Activated T-cell treated with anti-CD3 and anti-CD28 coated beads, Interleukin-2, amount 50 U/mL, for 72 hours (primary cell): Measurements from ENCODE around the gene ABI3BP. TPM values are rescaled to one million over a fixed set of nuclear protein-coding genes. Genes with fewer than 3 reads are reported as not detected.
A peak's percentile ranks its signal among the peaks of the same experiment; 100 is the strongest.
"Not testable (repeated sequence)": the region's sequence is repeated elsewhere in the genome, so short reads cannot be mapped to it uniquely, and the experiment has no call there.

Experiments
- ATAC-seq, 2 donors: fragments of 150-1000 bp; cut with Tn5 transposase; replicated peaks in 1 of 2; 2 replicates each; pipeline ENCODE4 v1.10.0; 2021; ENCODE audit warnings: moderate library complexity in 2 of 2, mild to moderate bottlenecking in 1 of 2
- DNase-seq, 2 donors: peaks; one replicate each; pipeline ENCODE4 v3.0.0; 2021 to 2022; ENCODE audit warnings: mixed read lengths in 1 of 2
- H3K27ac Mint-ChIP-seq: one replicate; pipeline ENCODE4 v1.8.0; 2022; ENCODE audit warnings: mild to moderate bottlenecking, moderate library complexity, mixed read lengths
- H3K27me3 Mint-ChIP-seq: one replicate; pipeline ENCODE4 v1.8.0; 2022; ENCODE audit warnings: low read depth, mixed read lengths
- H3K36me3 Mint-ChIP-seq, 2 donors: one replicate each; pipeline ENCODE4 v1.8.0; 2022; ENCODE audit warnings: mixed read lengths in 2 of 2, mild to moderate bottlenecking in 1 of 2; ENCODE audit not compliant: insufficient read depth in 2 of 2
- H3K4me1 Mint-ChIP-seq: one replicate; pipeline ENCODE4 v1.8.0; 2022; ENCODE audit warnings: low read depth, mixed read lengths
- H3K4me3 Mint-ChIP-seq, 2 donors: one replicate each; pipeline ENCODE4 v1.8.0; 2022; ENCODE audit warnings: mild to moderate bottlenecking in 2 of 2, mixed read lengths in 2 of 2, moderate library complexity in 2 of 2
- H3K9me3 Mint-ChIP-seq, 2 donors: one replicate each; pipeline ENCODE4 v1.8.0; 2022; ENCODE audit warnings: mixed read lengths in 2 of 2
- total RNA-seq, 2 donors: library from RNA; stranded (reverse); gene quantifications; one replicate each; pipeline ENCODE4 v1.2.3, GENCODE V29; 2022

Gene ABI3BP
- not detected for total RNA-seq

GRCh38 chr3:100993309-100993708 is at the start of gene ABI3BP:
Gene ABI3BP (minus strand): TSS chr3:100993421. CDS start chr3:100993384, 37 bp downstream.
- H3K9me3 Mint-ChIP-seq: no peaks in the 10 kb centered on the region
- H3K4me3 Mint-ChIP-seq: no peak within 1 kb of the TSS
- DNase-seq: peak; percentile 9 to 21

GRCh38 chr3:101039285-101039684 is 46.1 kb upstream of the ABI3BP start:
- Mint-ChIP-seq H3K36me3 (no peaks in the 10 kb centered on the region), H3K27me3 (peaks cover 18% of the 10 kb centered on the region), H3K4me1 (no peaks in the 10 kb centered on the region), H3K4me3 (no peak overlapping the region), H3K9me3 (no peaks in the 10 kb centered on the region), H3K27ac (no peak overlapping the region)
- ATAC-seq: no peak
- no peak for DNase-seq

More at GRCh38 chr3:100993309-100993708, at the start of gene ABI3BP:
- no peaks in the 10 kb centered on the region for H3K36me3 Mint-ChIP-seq
- peaks cover 10% of the 10 kb centered on the region for H3K27me3 Mint-ChIP-seq
- no peaks in the 10 kb centered on the region for H3K4me1 Mint-ChIP-seq
- peak; percentile 52 to 71 for ATAC-seq
- H3K27ac Mint-ChIP-seq: no peak within 1 kb of the TSS

GRCh38 chr3:101038880-101039279 is 45.7 kb upstream of the ABI3BP start:
- no peaks in the 10 kb centered on the region for H3K4me1 Mint-ChIP-seq
- ATAC-seq: no peak
- H3K27me3 Mint-ChIP-seq: peaks cover 18% of the 10 kb centered on the region
- no peak overlapping the region for H3K27ac Mint-ChIP-seq
- no peak for DNase-seq
- no peaks in the 10 kb centered on the region for H3K36me3 Mint-ChIP-seq
- H3K4me3 Mint-ChIP-seq: no peak overlapping the region
- H3K9me3 Mint-ChIP-seq: no peaks in the 10 kb centered on the region

- Mint-ChIP-seq H3K9me3 (no peaks in the 10 kb centered on the region), H3K4me1 (no peaks in the 10 kb centered on the region), H3K27ac (no peak overlapping the region), H3K27me3 (peaks cover 18% of the 10 kb centered on the region), H3K4me3 (no peak overlapping the region), H3K36me3 (no peaks in the 10 kb centered on the region)
- ATAC-seq (no peak), DNase-seq (no peak)
These were observed 45.2 kb upstream of the ABI3BP start for GRCh38 chr3:101038393-101038792.

- H3K27me3 Mint-ChIP-seq: peaks cover 13% of the 10 kb centered on the region
- DNase-seq (no peak), ATAC-seq (no peak)
- H3K4me1 Mint-ChIP-seq: no peaks in the 10 kb centered on the region
- no peak overlapping the region for H3K27ac Mint-ChIP-seq
- no peak overlapping the region for H3K4me3 Mint-ChIP-seq
- H3K36me3 Mint-ChIP-seq: no peaks in the 10 kb centered on the region
- H3K9me3 Mint-ChIP-seq: no peaks in the 10 kb centered on the region
These were observed 44.4 kb upstream of the ABI3BP start for GRCh38 chr3:101037613-101038012.

- no peaks in the 10 kb centered on the region for H3K36me3 Mint-ChIP-seq
- DNase-seq: no peak
- no peaks in the 10 kb centered on the region for H3K9me3 Mint-ChIP-seq
- no peak for ATAC-seq
- H3K4me3 Mint-ChIP-seq: no peak overlapping the region
- no peaks in the 10 kb centered on the region for H3K4me1 Mint-ChIP-seq
- H3K27me3 Mint-ChIP-seq: peaks cover 7% of the 10 kb centered on the region
- no peak overlapping the region for H3K27ac Mint-ChIP-seq
These were observed 43.5 kb upstream of the ABI3BP start for GRCh38 chr3:101036676-101037075.

GRCh38 chr3:101036213-101036618 is 43.0 kb upstream of the ABI3BP start:
- peaks cover 7% of the 10 kb centered on the region for H3K27me3 Mint-ChIP-seq
- DNase-seq: no peak
- no peak for ATAC-seq
- H3K9me3 Mint-ChIP-seq: no peaks in the 10 kb centered on the region
- H3K4me1 Mint-ChIP-seq: no peaks in the 10 kb centered on the region
- no peak overlapping the region for H3K4me3 Mint-ChIP-seq
- H3K36me3 Mint-ChIP-seq: no peaks in the 10 kb centered on the region
- no peak overlapping the region for H3K27ac Mint-ChIP-seq

GRCh38 chr3:101027286-101027685 is 34.1 kb upstream of the ABI3BP start:
- no peak for DNase-seq
- Mint-ChIP-seq H3K27ac (no peak overlapping the region), H3K27me3 (no peaks in the 10 kb centered on the region), H3K4me1 (no peaks in the 10 kb centered on the region), H3K36me3 (peaks cover 4 to 6% of the 10 kb centered on the region in 2 donors), H3K4me3 (no peak overlapping the region), H3K9me3 (peaks cover 4 to 12% of the 10 kb centered on the region in 2 donors)
- no peak for ATAC-seq

- no peaks in the 10 kb centered on the region for H3K4me1 Mint-ChIP-seq
- peaks cover 4 to 6% of the 10 kb centered on the region in 2 donors for H3K36me3 Mint-ChIP-seq
- H3K9me3 Mint-ChIP-seq: peaks cover 4 to 12% of the 10 kb centered on the region in 2 donors
- H3K27ac Mint-ChIP-seq: no peak overlapping the region
- H3K27me3 Mint-ChIP-seq: no peaks in the 10 kb centered on the region
- H3K4me3 Mint-ChIP-seq: no peak overlapping the region
- ATAC-seq (no peak), DNase-seq (no peak)
These were observed 33.7 kb upstream of the ABI3BP start for GRCh38 chr3:101026881-101027280.

- no peak for ATAC-seq
- H3K4me3 Mint-ChIP-seq: no peak overlapping the region
- no peaks in the 10 kb centered on the region for H3K4me1 Mint-ChIP-seq
These were observed 33.0 kb upstream of the ABI3BP start for GRCh38 chr3:101026244-101026643.

GRCh38 chr3:101020351-101021015 is 27.3 kb upstream of the ABI3BP start:
- Mint-ChIP-seq H3K4me1 (no peaks in the 10 kb centered on the region), H3K36me3 (no peaks in the 10 kb centered on the region), H3K27me3 (peaks cover 14% of the 10 kb centered on the region), H3K4me3 (no peak overlapping the region), H3K27ac (no peak overlapping the region), H3K9me3 (peaks cover 0 to 5% of the 10 kb centered on the region in 2 donors)
- DNase-seq: no peak
- ATAC-seq: no peak

More at GRCh38 chr3:101026244-101026643, 33.0 kb upstream of the ABI3BP start:
- no peak overlapping the region for H3K27ac Mint-ChIP-seq
- peaks cover 4 to 12% of the 10 kb centered on the region in 2 donors for H3K9me3 Mint-ChIP-seq
- no peak for DNase-seq
- H3K27me3 Mint-ChIP-seq: no peaks in the 10 kb centered on the region
- peaks cover 4 to 6% of the 10 kb centered on the region in 2 donors for H3K36me3 Mint-ChIP-seq

- Mint-ChIP-seq H3K27me3 (peaks cover 14% of the 10 kb centered on the region), H3K4me3 (no peak overlapping the region), H3K9me3 (peaks cover 0 to under 1% of the 10 kb centered on the region in 2 donors), H3K36me3 (no peaks in the 10 kb centered on the region), H3K4me1 (no peaks in the 10 kb centered on the region), H3K27ac (no peak overlapping the region)
- no peak for DNase-seq
- no peak for ATAC-seq
These were observed 23.8 kb upstream of the ABI3BP start for GRCh38 chr3:101017017-101017416.

- H3K4me3 Mint-ChIP-seq, H3K4me1 Mint-ChIP-seq, H3K36me3 Mint-ChIP-seq, ATAC-seq, DNase-seq, H3K27me3 Mint-ChIP-seq, H3K9me3 Mint-ChIP-seq, H3K27ac Mint-ChIP-seq: not testable (repeated sequence)
These were observed 19.1 kb upstream of the ABI3BP start for GRCh38 chr3:101012312-101012711.

- Mint-ChIP-seq H3K27ac (no peak overlapping the region), H3K4me1 (no peaks in the 10 kb centered on the region), H3K4me3 (no peak overlapping the region), H3K27me3 (no peaks in the 10 kb centered on the region), H3K36me3 (peaks cover 2 to 8% of the 10 kb centered on the region in 2 donors), H3K9me3 (peaks cover 6 to 12% of the 10 kb centered on the region in 2 donors)
- no peak for DNase-seq
- no peak for ATAC-seq
These were observed 17.9 kb upstream of the ABI3BP start for GRCh38 chr3:101011136-101011535.
